Measurements from ENCODE around the gene HEPHL1.
A peak's percentile ranks its signal among the peaks of the same experiment; 100 is the strongest.
"Not testable (repeated sequence)": the region's sequence is repeated elsewhere in the genome, so short reads cannot be mapped to it uniquely, and the experiment has no call there.

Gene HEPHL1

GRCh38 chr11:94090401-94090800 lies 69.2 kb downstream of the HEPHL1 start:
- DNase-seq (ENCODE audit: low spot score), result no peak

GRCh38 chr11:94091091-94091490 lies 69.9 kb downstream of the HEPHL1 start:
- DNase-seq (ENCODE audit: low spot score), result no peak

GRCh38 chr11:94100253-94100652 lies 79.1 kb downstream of the HEPHL1 start:
- DNase-seq (ENCODE audit: low spot score), result no peak

GRCh38 chr11:94103471-94103870 lies 82.3 kb downstream of the HEPHL1 start:
- DNase-seq (ENCODE audit: low spot score), result no peak

GRCh38 chr11:94104734-94105133 lies 83.6 kb downstream of the HEPHL1 start:
- DNase-seq (ENCODE audit: low spot score), result no peak

- DNase-seq (ENCODE audit: low spot score), result no peak
Observed at GRCh38 chr11:94106716-94107115, 85.6 kb downstream of the HEPHL1 start.

GRCh38 chr11:94107363-94107762 lies 86.2 kb downstream of the HEPHL1 start:
- no peak for DNase-seq (ENCODE audit: low spot score)

GRCh38 chr11:94111241-94111640 lies 90.1 kb downstream of the HEPHL1 start:
- no peak for DNase-seq (ENCODE audit: low spot score)

GRCh38 chr11:94111660-94112059 lies 90.5 kb downstream of the HEPHL1 start:
- DNase-seq (ENCODE audit: low spot score), result no peak

GRCh38 chr11:94112206-94112953 lies 91.2 kb downstream of the HEPHL1 start:
- DNase-seq (ENCODE audit: low spot score), result no peak

- no peak for DNase-seq (ENCODE audit: low spot score)
Observed at GRCh38 chr11:94117197-94117574, 96.0 kb downstream of the HEPHL1 start.

- DNase-seq (ENCODE audit: low spot score), result no peak
Observed at GRCh38 chr11:94117871-94118270, 96.7 kb downstream of the HEPHL1 start.

- not testable (repeated sequence) for DNase-seq (ENCODE audit: low spot score)
Observed at GRCh38 chr11:94119676-94120075, 98.5 kb downstream of the HEPHL1 start.

GRCh38 chr11:94120516-94120915 lies 99.4 kb downstream of the HEPHL1 start:
- not testable (repeated sequence) for DNase-seq (ENCODE audit: low spot score)

GRCh38 chr11:94120946-94121345 lies 99.8 kb downstream of the HEPHL1 start:
- DNase-seq (ENCODE audit: low spot score), result no peak

- no peak for DNase-seq (ENCODE audit: low spot score)
Observed at GRCh38 chr11:94125407-94126115, 104.4 kb downstream of the HEPHL1 start.

- DNase-seq (ENCODE audit: low spot score), result no peak
Observed at GRCh38 chr11:94127638-94128037, 106.5 kb downstream of the HEPHL1 start.

GRCh38 chr11:94128291-94128745 lies 107.2 kb downstream of the HEPHL1 start:
- peak; percentile 35 for DNase-seq (ENCODE audit: low spot score)

GRCh38 chr11:94128746-94129511 lies 107.8 kb downstream of the HEPHL1 start, which contains the start of gene PANX1:
PANX1 (plus strand) TSS chr11:94128841; CDS start chr11:94129313, 472 bp downstream.
- DNase-seq (ENCODE audit: low spot score), result peak; percentile 77

- DNase-seq (ENCODE audit: low spot score), result no peak
Observed at GRCh38 chr11:94129512-94130297, 108.6 kb downstream of the HEPHL1 start.

- no peak for DNase-seq (ENCODE audit: low spot score)
Observed at GRCh38 chr11:94130298-94131046, 109.3 kb downstream of the HEPHL1 start.
